SK-N-SH treated with all-trans-retinoic acid at 6 μM for 48 hours (cell line): ENCODE data around the gene MIER3.

ENCODE experiments used
- BACH2 ChIP-seq: fragments of 250-450 bp; sonication (Bioruptor Pico); IDR thresholded peaks from 2 replicates; pipeline ENCODE4 v1.9.0; 2021; ENCODE audit warnings: mild to moderate bottlenecking, borderline replicate concordance
- CREB5 ChIP-seq: fragments of 250-450 bp; sonication (Bioruptor Pico); IDR thresholded peaks from 2 replicates; pipeline ENCODE4 v1.5.1; 2020; ENCODE audit warnings: low read depth, mild to moderate bottlenecking, moderate library complexity
- CSRNP3 ChIP-seq: fragments of 250-450 bp; sonication (Bioruptor Pico); IDR thresholded peaks from 2 replicates; pipeline ENCODE4 v1.5.1; 2021; ENCODE audit warnings: mild to moderate bottlenecking, moderate library complexity
- ESRRG ChIP-seq: fragments of 250-450 bp; sonication (Bioruptor Pico); IDR thresholded peaks from 2 replicates; pipeline ENCODE4 v1.6.1; 2021; ENCODE audit warnings: mild to moderate bottlenecking
- PATZ1 ChIP-seq: fragments of 250-450 bp; sonication (Bioruptor Pico); IDR thresholded peaks from 2 replicates; pipeline ENCODE4 v1.8.0; 2020; ENCODE audit warnings: mild to moderate bottlenecking, moderate library complexity, borderline replicate concordance
- POU6F1 ChIP-seq: fragments of 250-450 bp; sonication (Bioruptor Pico); IDR thresholded peaks from 2 replicates; pipeline ENCODE4 v1.8.0; 2021; ENCODE audit warnings: low read depth, mild to moderate bottlenecking, moderate library complexity, borderline replicate concordance
- TSHZ2 ChIP-seq: fragments of 250-450 bp; sonication (Bioruptor Pico); IDR thresholded peaks from 2 replicates; pipeline ENCODE4 v1.5.0; 2020; ENCODE audit warnings: mild to moderate bottlenecking, moderate library complexity
- ZFP30 ChIP-seq: fragments of 450-650 bp; formaldehyde crosslinking; IDR thresholded peaks from 2 replicates; pipeline ENCODE4 v1.5.0; 2022; ENCODE audit warnings: mild to moderate bottlenecking, moderate library complexity

GRCh38 chr5:56979968-56980367 lies 28.0 kb upstream of the MIER3 start:
- no peak for TF ChIP-seq ZFP30
- TF ChIP-seq POU6F1 (CRISPR knock-in tag): no peak
- no peak for TF ChIP-seq BACH2
- no peak for TF ChIP-seq CREB5 (CRISPR knock-in tag)
- no peak for TF ChIP-seq PATZ1 (CRISPR knock-in tag)
- TF ChIP-seq TSHZ2 (CRISPR knock-in tag): no peak
- TF ChIP-seq ESRRG (CRISPR knock-in tag): no peak
- no peak for TF ChIP-seq CSRNP3 (CRISPR knock-in tag)
